B cell (primary cell): Measurements from ENCODE around the gene GALNT18.

Source experiments
- CTCF ChIP-seq: fragments of 200-600 bp; IDR thresholded peaks from one replicate; pipeline ENCODE4 v1.8.0; 2022; ENCODE audit warnings: antibody characterized with exemption, mild to moderate bottlenecking
- EZH2 ChIP-seq: IDR thresholded peaks from 2 replicates; pipeline ENCODE4 v1.6.1; 2012; ENCODE audit warnings: borderline replicate concordance, low read depth, mild to moderate bottlenecking, moderate library complexity, low read length; ENCODE audit not compliant: insufficient read depth, poor library complexity, severe bottlenecking

- no peak for TF ChIP-seq CTCF
- no peak for TF ChIP-seq EZH2
Observed at GRCh38 chr11:11349870-11350337, 271.9 kb downstream of the GALNT18 start.
